ENCODE data around the gene METTL23. TPM values are rescaled to one million over a fixed set of nuclear protein-coding genes. Genes with fewer than 3 reads are reported as not detected.
"Not testable (repeated sequence)": the region's sequence is repeated elsewhere in the genome, so short reads cannot be mapped to it uniquely, and the experiment has no call there.

The METTL23 gene
- total and polyA plus RNA-seq, 2 donors = 38.3 to 70.1 TPM

DNA sequence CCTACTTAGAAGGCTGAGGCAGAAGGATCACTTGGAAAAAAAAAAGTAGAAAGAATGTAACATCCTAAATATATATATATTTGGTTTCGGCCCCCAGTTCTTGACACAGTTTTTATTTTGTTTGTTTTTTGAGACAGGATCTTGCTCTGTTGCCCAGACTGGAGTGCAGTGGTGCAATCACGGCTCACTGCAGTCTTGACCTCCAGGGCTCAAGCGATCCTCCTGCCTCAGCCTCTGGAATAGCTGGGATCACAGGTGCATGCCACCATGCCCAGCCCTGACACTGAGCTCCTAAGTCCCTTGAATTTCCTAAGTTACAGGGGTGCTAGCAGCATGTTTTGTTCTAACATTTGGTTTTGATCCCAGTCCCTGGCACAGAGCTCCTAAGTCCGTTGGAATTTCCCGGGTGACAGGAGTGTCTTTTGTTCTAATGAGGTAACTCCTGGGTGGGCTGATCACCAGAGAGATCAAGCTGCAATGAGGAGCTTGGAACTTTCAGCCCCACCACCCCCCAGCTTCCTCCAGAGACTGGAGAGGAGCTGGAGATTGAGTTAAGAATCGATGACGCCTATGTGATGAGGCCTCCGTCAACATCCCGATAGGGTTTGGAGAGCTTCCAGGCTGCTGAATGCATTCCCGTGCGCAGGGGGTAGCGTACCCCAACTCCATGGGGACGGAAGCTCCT, 35.9 kb upstream of the METTL23 start:
- peaks cover 0 to 22% of the 10 kb centered on the region in 2 donors for H3K4me1 ChIP-seq (ENCODE audit: control insufficient read depth in 2 of 2, insufficient read depth in 2 of 2, low read length in 2 of 2)
- no peak for DNase-seq (ENCODE audit: low read depth in 6 of 9, low spot score in 9 of 9)
- no peak overlapping the region for H3K4me3 ChIP-seq (ENCODE audit: low read length in 2 of 2)
- H3K9me3 ChIP-seq (ENCODE audit: control insufficient read depth in 2 of 2, insufficient read depth in 1 of 2, low read length in 1 of 2) = peaks cover 0 to 4% of the 10 kb centered on the region in 2 donors
- no peak overlapping the region for H3K27ac ChIP-seq (ENCODE audit: low read depth in 1 of 2, low read length in 1 of 2)
- WGBS = 97% methylated on average over 13 of the region's 13 CpGs
- H3K27me3 ChIP-seq (ENCODE audit: control insufficient read depth in 2 of 2, insufficient read depth in 1 of 2, low read length in 1 of 2) = no peaks in the 10 kb centered on the region
- H3K36me3 ChIP-seq (ENCODE audit: control insufficient read depth in 2 of 2, insufficient read depth in 2 of 2, low read length in 1 of 2) = no peaks in the 10 kb centered on the region

- H3K4me3 ChIP-seq (ENCODE audit: low read length in 2 of 2) = no peak overlapping the region
- H3K27me3 ChIP-seq (ENCODE audit: control insufficient read depth in 2 of 2, insufficient read depth in 1 of 2, low read length in 1 of 2) = no peaks in the 10 kb centered on the region
- H3K9me3 ChIP-seq (ENCODE audit: control insufficient read depth in 2 of 2, insufficient read depth in 1 of 2, low read length in 1 of 2) = peaks cover 0 to 4% of the 10 kb centered on the region in 2 donors
- H3K36me3 ChIP-seq (ENCODE audit: control insufficient read depth in 2 of 2, insufficient read depth in 2 of 2, low read length in 1 of 2) = no peaks in the 10 kb centered on the region
- DNase-seq (ENCODE audit: low read depth in 6 of 9, low spot score in 9 of 9) = no peak
- WGBS = 98% methylated on average over 14 of the region's 14 CpGs
- H3K27ac ChIP-seq (ENCODE audit: low read depth in 1 of 2, low read length in 1 of 2) = no peak overlapping the region
- H3K4me1 ChIP-seq (ENCODE audit: control insufficient read depth in 2 of 2, insufficient read depth in 2 of 2, low read length in 2 of 2) = peaks cover 0 to 23% of the 10 kb centered on the region in 2 donors
These were observed 35.1 kb upstream of the METTL23 start for GRCh38 chr17:76691379-76692191.

DNA sequence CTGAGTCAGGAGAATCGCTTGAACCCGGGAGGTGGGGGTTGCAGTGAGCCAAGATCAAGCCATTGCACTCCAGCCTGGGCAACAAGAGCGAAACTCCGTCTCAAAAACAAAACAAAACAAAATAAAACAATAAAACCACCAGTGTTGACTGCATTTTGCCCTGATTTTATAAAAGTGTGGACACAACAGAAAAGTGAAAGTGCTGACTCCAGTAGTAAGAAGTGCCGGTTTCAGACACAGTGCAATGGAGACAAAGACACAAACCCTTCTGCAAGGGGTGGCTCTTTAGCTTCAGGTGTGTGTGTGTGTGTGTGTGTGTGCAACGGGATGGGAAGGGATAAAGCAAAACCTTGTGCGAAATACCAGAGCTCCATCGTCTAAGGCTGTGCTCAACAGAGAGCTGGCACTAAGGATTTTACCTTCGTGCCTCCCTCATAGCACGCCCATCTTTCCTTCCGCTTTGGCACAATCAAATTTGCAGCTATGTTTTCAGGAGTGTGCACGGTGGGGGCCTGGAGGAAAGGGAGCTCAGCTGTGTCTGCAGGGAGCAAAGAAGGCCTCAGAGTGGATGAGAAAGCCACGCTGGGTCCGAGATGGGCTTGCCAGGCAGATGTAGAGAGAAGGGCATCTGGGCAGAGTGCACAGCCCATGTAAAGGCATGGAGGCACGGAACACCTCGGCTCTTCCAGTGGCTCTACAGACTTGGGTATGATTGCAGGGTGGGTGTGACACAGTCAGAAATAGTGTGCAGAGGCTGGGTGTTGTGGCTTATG, 31.4 kb upstream of the METTL23 start:
- no peak for DNase-seq (ENCODE audit: low read depth in 6 of 9, low spot score in 9 of 9)
- H3K27ac ChIP-seq (ENCODE audit: low read depth in 1 of 2, low read length in 1 of 2) = no peak overlapping the region
- H3K9me3 ChIP-seq (ENCODE audit: control insufficient read depth in 2 of 2, insufficient read depth in 1 of 2, low read length in 1 of 2) = no peaks in the 10 kb centered on the region
- WGBS = 92% methylated on average over 16 of the region's 16 CpGs
- no peaks in the 10 kb centered on the region for H3K36me3 ChIP-seq (ENCODE audit: control insufficient read depth in 2 of 2, insufficient read depth in 2 of 2, low read length in 1 of 2)
- H3K27me3 ChIP-seq (ENCODE audit: control insufficient read depth in 2 of 2, insufficient read depth in 1 of 2, low read length in 1 of 2) = no peaks in the 10 kb centered on the region
- no peak overlapping the region for H3K4me3 ChIP-seq (ENCODE audit: low read length in 2 of 2)
- H3K4me1 ChIP-seq (ENCODE audit: control insufficient read depth in 2 of 2, insufficient read depth in 2 of 2, low read length in 2 of 2) = peaks cover 0 to 30% of the 10 kb centered on the region in 2 donors

GRCh38 chr17:76696763-76697701, 29.6 kb upstream of the METTL23 start:
- Histone ChIP-seq H3K4me3 (ENCODE audit: low read length in 2 of 2) (no peak overlapping the region), H3K4me1 (ENCODE audit: control insufficient read depth in 2 of 2, insufficient read depth in 2 of 2, low read length in 2 of 2) (peaks cover 0 to 34% of the 10 kb centered on the region in 2 donors), H3K27me3 (ENCODE audit: control insufficient read depth in 2 of 2, insufficient read depth in 1 of 2, low read length in 1 of 2) (no peaks in the 10 kb centered on the region), H3K9me3 (ENCODE audit: control insufficient read depth in 2 of 2, insufficient read depth in 1 of 2, low read length in 1 of 2) (no peaks in the 10 kb centered on the region), H3K36me3 (ENCODE audit: control insufficient read depth in 2 of 2, insufficient read depth in 2 of 2, low read length in 1 of 2) (no peaks in the 10 kb centered on the region), H3K27ac (ENCODE audit: low read depth in 1 of 2, low read length in 1 of 2) (peak overlapping the region in 1 of 2 donors; percentile 17)
- DNase-seq (ENCODE audit: low read depth in 6 of 9, low spot score in 9 of 9) = no peak
- WGBS = 91% methylated on average over 25 of the region's 25 CpGs

DNA sequence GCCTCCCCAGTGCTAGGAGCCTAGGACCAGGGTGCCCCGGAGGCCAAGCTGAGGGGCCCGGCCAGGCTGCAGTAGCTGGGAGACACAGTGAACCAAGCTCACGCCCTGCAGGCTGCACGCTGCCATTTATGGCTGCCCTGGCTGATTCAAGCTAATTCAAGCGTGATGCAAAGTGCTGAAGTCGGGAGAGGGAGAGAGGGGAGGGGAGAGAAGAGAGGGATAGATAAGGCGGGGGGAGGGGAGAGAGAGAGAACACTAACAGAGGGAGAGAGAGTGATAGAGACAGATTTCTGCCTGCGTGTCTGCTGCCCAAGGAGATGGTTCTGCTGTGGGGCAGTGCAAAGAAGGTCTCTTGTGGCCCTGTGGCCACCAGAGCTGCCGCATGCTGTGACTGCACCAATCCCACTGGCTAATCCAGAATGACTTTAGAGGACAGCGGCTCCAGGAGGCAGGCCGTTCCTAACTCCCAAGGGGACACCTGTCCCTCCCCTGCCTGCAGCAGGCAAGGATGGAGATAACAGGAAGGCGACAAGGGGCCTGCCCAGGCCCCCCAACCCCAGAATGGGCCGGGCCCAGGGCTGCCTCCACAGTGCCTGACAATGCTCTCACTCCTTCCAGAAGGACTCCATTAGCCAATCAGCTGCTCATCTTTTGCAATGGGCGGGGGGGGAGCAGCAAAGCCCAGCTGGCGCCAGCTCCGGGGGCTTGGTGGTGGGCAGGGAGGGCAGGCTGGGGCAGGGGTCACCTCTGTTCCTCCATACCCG, 28.8 kb upstream of the METTL23 start:
- H3K27ac ChIP-seq (ENCODE audit: low read depth in 1 of 2, low read length in 1 of 2) = peak overlapping the region in 1 of 2 donors; percentile 17
- no peak overlapping the region for H3K4me3 ChIP-seq (ENCODE audit: low read length in 2 of 2)
- no peaks in the 10 kb centered on the region for H3K36me3 ChIP-seq (ENCODE audit: control insufficient read depth in 2 of 2, insufficient read depth in 2 of 2, low read length in 1 of 2)
- H3K27me3 ChIP-seq (ENCODE audit: control insufficient read depth in 2 of 2, insufficient read depth in 1 of 2, low read length in 1 of 2) = no peaks in the 10 kb centered on the region
- 92% methylated on average over 17 of the region's 17 CpGs for WGBS
- H3K9me3 ChIP-seq (ENCODE audit: control insufficient read depth in 2 of 2, insufficient read depth in 1 of 2, low read length in 1 of 2) = no peaks in the 10 kb centered on the region
- peaks cover 0 to 34% of the 10 kb centered on the region in 2 donors for H3K4me1 ChIP-seq (ENCODE audit: control insufficient read depth in 2 of 2, insufficient read depth in 2 of 2, low read length in 2 of 2)
- DNase-seq (ENCODE audit: low read depth in 6 of 9, low spot score in 9 of 9) = no peak

DNA sequence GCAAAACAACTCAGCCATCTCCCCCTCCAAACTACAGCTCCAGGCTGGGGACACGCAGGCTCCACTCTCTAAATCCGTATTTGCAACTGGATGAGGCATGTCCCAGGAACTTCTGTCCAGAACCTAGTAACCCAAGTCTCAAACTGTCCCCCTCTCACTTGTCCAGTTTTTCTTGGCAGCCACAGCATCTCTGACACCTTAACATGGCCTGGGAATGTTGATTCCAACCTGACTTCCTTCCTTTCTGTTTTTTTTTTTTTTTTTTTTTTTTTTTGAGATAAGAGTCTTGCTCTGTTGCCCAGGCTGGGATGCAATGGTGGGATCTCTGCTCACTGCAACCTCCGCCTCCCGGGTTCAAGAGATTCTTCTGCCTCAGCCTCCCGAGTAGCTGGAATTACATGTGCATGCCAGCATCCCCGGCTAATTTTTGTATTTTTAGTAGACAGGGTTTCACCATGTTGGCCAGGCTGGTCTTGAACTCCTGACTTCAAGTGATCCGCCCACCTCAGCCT, 28.1 kb upstream of the METTL23 start:
- not testable (repeated sequence) for H3K27me3 ChIP-seq (ENCODE audit: control insufficient read depth in 2 of 2, insufficient read depth in 1 of 2, low read length in 1 of 2); H3K36me3 ChIP-seq (ENCODE audit: control insufficient read depth in 2 of 2, insufficient read depth in 2 of 2, low read length in 1 of 2); H3K9me3 ChIP-seq (ENCODE audit: control insufficient read depth in 2 of 2, insufficient read depth in 1 of 2, low read length in 1 of 2); H3K27ac ChIP-seq (ENCODE audit: low read depth in 1 of 2, low read length in 1 of 2); DNase-seq (ENCODE audit: low read depth in 6 of 9, low spot score in 9 of 9); H3K4me3 ChIP-seq (ENCODE audit: low read length in 2 of 2)
- 97% methylated on average over 7 of the region's 7 CpGs for WGBS
- peaks cover 0 to 34% of the 10 kb centered on the region in 2 donors for H3K4me1 ChIP-seq (ENCODE audit: control insufficient read depth in 2 of 2, insufficient read depth in 2 of 2, low read length in 2 of 2)

GRCh38 chr17:76700270-76700616, 26.4 kb upstream of the METTL23 start:
- H3K9me3 ChIP-seq (ENCODE audit: control insufficient read depth in 2 of 2, insufficient read depth in 1 of 2, low read length in 1 of 2) = no peaks in the 10 kb centered on the region
- WGBS = 90% methylated on average over 8 of the region's 8 CpGs
- no peak overlapping the region for H3K4me3 ChIP-seq (ENCODE audit: low read length in 2 of 2)
- peaks cover 0 to 38% of the 10 kb centered on the region in 2 donors for H3K4me1 ChIP-seq (ENCODE audit: control insufficient read depth in 2 of 2, insufficient read depth in 2 of 2, low read length in 2 of 2)
- H3K27me3 ChIP-seq (ENCODE audit: control insufficient read depth in 2 of 2, insufficient read depth in 1 of 2, low read length in 1 of 2) = no peaks in the 10 kb centered on the region
- H3K36me3 ChIP-seq (ENCODE audit: control insufficient read depth in 2 of 2, insufficient read depth in 2 of 2, low read length in 1 of 2) = no peaks in the 10 kb centered on the region
- peak overlapping the region; percentile 66 to 70 for H3K27ac ChIP-seq (ENCODE audit: low read depth in 1 of 2, low read length in 1 of 2)
- no peak for DNase-seq (ENCODE audit: low read depth in 6 of 9, low spot score in 9 of 9)

Measured in thymus (tissue), 11 donors.